ENCODE measurements around the gene TMEM30A. TPM values are rescaled to one million over a fixed set of nuclear protein-coding genes. Genes with fewer than 3 reads are reported as not detected.
A peak's percentile ranks its signal among the peaks of the same experiment; 100 is the strongest.

Gene TMEM30A
- total RNA-seq (2014; rRNA removed) (35.7 and 36.8 TPM in 2 replicates), Bru-seq, nascent RNA (percentile 81 among the genes with signal in this experiment), BruChase-seq, experiment 1, labeled RNA remaining after a 6-hour chase (percentile 91 among the genes with signal in this experiment), BruChase-seq, experiment 2, labeled RNA remaining after a 2-hour chase (percentile 88 among the genes with signal in this experiment)
- long read RNA-seq, full-length matches to known transcripts = 273 of 293 reads
- long read RNA-seq, partial matches to known transcripts = 9 of 293 reads
- long read RNA-seq, other reads (novel, unspliced or antisense) = 11 of 293 reads

GRCh38 chr6:75284632-75285282 is at the start of gene TMEM30A:
TMEM30A (minus strand) TSS chr6:75284792; CDS start chr6:75284638, 154 bp downstream.
- Histone ChIP-seq H3K4me3 (ENCODE audit: low read length) (peak within 1 kb of the TSS; percentile 84), H3K27ac (ENCODE audit: low read length) (peak within 1 kb of the TSS; percentile 82), H3F3A (ENCODE audit: low read length, unreplicated experiment) (no peaks in the 10 kb centered on the region), H3K9ac (ENCODE audit: low read length) (peak within 1 kb of the TSS; percentile 90), H2AFZ (ENCODE audit: low read length) (peak within 1 kb of the TSS; percentile 82), H3K9me3 (ENCODE audit: low read length) (no peaks in the 10 kb centered on the region), H3K4me1 (ENCODE audit: insufficient read depth, low read length) (peaks cover 24% of the 10 kb centered on the region), H3K4me2 (ENCODE audit: low read length) (peak within 1 kb of the TSS; percentile 92), H3K9me2 (replicated peaks; ENCODE audit: low read length) (no peaks in the 10 kb centered on the region), H3K36me3 (ENCODE audit: low read depth, low read length) (no peaks in the 10 kb centered on the region), H3K27me3 (ENCODE audit: low read length) (no peaks in the 10 kb centered on the region), H4K20me1 (ENCODE audit: low read length) (0 out of 2 replicates have a peak, but pooled peaks cover 4% of the 10 kb centered on the region), H3K79me2 (ENCODE audit: low read length) (peaks cover 53% of the 10 kb centered on the region)
- DNase-seq = peak; percentile 96
- TF ChIP-seq EZH2phosphoT487 (IDR thresholded peaks at IDR 0.05; ENCODE audit: borderline replicate concordance, low read length) (no peak), CTCF (conservative IDR thresholded peaks at IDR 0.05; ENCODE audit: low read depth, low read length) (no peak)
- ATAC-seq = peak; percentile 87
- CTCF ChIA-PET = interaction anchor here (0.7 kb wide), 1 partner anchor 12 kb away, joined by 3 read pairs; no protein-coding TSS in a partner anchor
- BruUV-seq (replicated peaks) = no TSS peak
- intact Hi-C loops (cut with micrococcal nuclease) = loop anchor here (1.0 to 5.0 kb wide), 2 partner anchors 18 to 42 kb away; partner anchors contain the start of gene COX7A2
- POLR2A ChIA-PET (ENCODE audit: unreplicated experiment) = interaction anchor here (0.7 to 1.5 kb wide), 2 partner anchors 41 to 208 kb away, joined by 4 to 5 read pairs; partner anchors contain the start of gene COX7A2

- Histone ChIP-seq H3K4me1 (ENCODE audit: insufficient read depth, low read length) (peaks cover 17% of the 10 kb centered on the region), H4K20me1 (ENCODE audit: low read length) (no peaks in the 10 kb centered on the region), H3K9me3 (ENCODE audit: low read length) (no peaks in the 10 kb centered on the region), H3K9me2 (replicated peaks; ENCODE audit: low read length) (no peaks in the 10 kb centered on the region), H3K4me2 (ENCODE audit: low read length) (no peak overlapping the region), H2AFZ (ENCODE audit: low read length) (no peak overlapping the region), H3K27ac (ENCODE audit: low read length) (no peak overlapping the region), H3K4me3 (ENCODE audit: low read length) (no peak overlapping the region), H3K9ac (ENCODE audit: low read length) (no peak overlapping the region), H3K79me2 (ENCODE audit: low read length) (no peaks in the 10 kb centered on the region), H3K27me3 (ENCODE audit: low read length) (no peaks in the 10 kb centered on the region), H3F3A (ENCODE audit: low read length, unreplicated experiment) (no peaks in the 10 kb centered on the region), H3K36me3 (ENCODE audit: low read depth, low read length) (no peaks in the 10 kb centered on the region)
- ChIA-PET CTCF (no interaction called here), POLR2A (ENCODE audit: unreplicated experiment) (no interaction called here)
- no TSS peak for BruUV-seq (replicated peaks)
- no peak for ATAC-seq
- DNase-seq = no peak
- intact Hi-C loops (cut with micrococcal nuclease) = no loop called here
- no peak for TF ChIP-seq EZH2 (IDR thresholded peaks at IDR 0.05; ENCODE audit: low read length, unreplicated experiment)
These were observed 49.1 kb upstream of the TMEM30A start for GRCh38 chr6:75333676-75334200.

GRCh38 chr6:75331151-75331550 is 46.6 kb upstream of the TMEM30A start:
- TF ChIP-seq CTCF (conservative IDR thresholded peaks at IDR 0.05; ENCODE audit: low read depth, low read length) (no peak), EZH2 (IDR thresholded peaks at IDR 0.05; ENCODE audit: low read length, unreplicated experiment) (no peak), EZH2phosphoT487 (IDR thresholded peaks at IDR 0.05; ENCODE audit: borderline replicate concordance, low read length) (no peak)
- BruUV-seq (replicated peaks) = no TSS peak
- Histone ChIP-seq H2AFZ (ENCODE audit: low read length) (no peak overlapping the region), H3K9me2 (replicated peaks; ENCODE audit: low read length) (no peaks in the 10 kb centered on the region), H4K20me1 (ENCODE audit: low read length) (no peaks in the 10 kb centered on the region), H3K4me2 (ENCODE audit: low read length) (peak overlapping the region; percentile 49; the same call in 1 of the 2 replicates), H3F3A (ENCODE audit: low read length, unreplicated experiment) (no peaks in the 10 kb centered on the region), H3K4me3 (ENCODE audit: low read length) (no peak overlapping the region), H3K9ac (ENCODE audit: low read length) (no peak overlapping the region), H3K27me3 (ENCODE audit: low read length) (no peaks in the 10 kb centered on the region), H3K27ac (ENCODE audit: low read length) (peak overlapping the region; percentile 35), H3K9me3 (ENCODE audit: low read length) (no peaks in the 10 kb centered on the region), H3K4me1 (ENCODE audit: insufficient read depth, low read length) (peaks cover 17% of the 10 kb centered on the region), H3K79me2 (ENCODE audit: low read length) (no peaks in the 10 kb centered on the region), H3K36me3 (ENCODE audit: low read depth, low read length) (no peaks in the 10 kb centered on the region)
- ATAC-seq (peak; percentile 84), DNase-seq (peak; percentile 65)
- ChIA-PET CTCF (interaction anchor here (0.6 kb wide), 1 partner anchor 368 kb away, joined by 5 read pairs; no protein-coding TSS in a partner anchor), POLR2A (ENCODE audit: unreplicated experiment) (no interaction called here)
- intact Hi-C loops (cut with micrococcal nuclease) = no loop called here

Measured in PC-3 (cell line).